GM19043 (cell line): ENCODE results near the gene RAD51C.
"Not testable (repeated sequence)": the region's sequence is repeated elsewhere in the genome, so short reads cannot be mapped to it uniquely, and the experiment has no call there.

Experiments
- ATAC-seq: cut with Tn5 transposase; IDR thresholded peaks from one replicate; pipeline ENCODE4 v1.9.1; 2021; ENCODE audit warnings: low read depth; ENCODE audit not compliant: unreplicated experiment

RAD51C gene

GRCh38 chr17:58680038-58680369 is 12.4 kb upstream of the RAD51C start:
- no peak for ATAC-seq

GRCh38 chr17:58684003-58684402 is 8.4 kb upstream of the RAD51C start:
- no peak for ATAC-seq

- not testable (repeated sequence) for ATAC-seq
These were observed 7.9 kb upstream of the RAD51C start for GRCh38 chr17:58684462-58684861.

DNA sequence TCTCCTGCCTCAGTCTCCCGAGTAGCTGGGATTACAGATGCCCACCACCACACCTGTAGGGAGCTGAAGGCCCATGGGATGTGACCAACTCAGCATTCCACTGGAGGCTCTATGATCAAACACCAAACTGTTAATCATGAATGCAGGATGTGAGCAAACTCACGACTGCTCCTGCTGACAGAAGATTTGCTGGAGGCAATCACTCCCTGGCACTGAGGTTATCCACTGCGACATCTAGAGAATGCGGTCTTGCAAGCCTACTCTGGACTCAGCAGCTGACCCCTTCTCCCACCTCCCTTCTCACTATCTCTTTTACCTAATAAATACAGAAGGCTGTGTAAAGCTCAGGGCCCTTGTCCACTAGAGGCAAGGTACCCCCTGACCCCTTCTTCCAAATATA is 5.4 kb upstream of the RAD51C start:
- no peak for ATAC-seq

GRCh38 chr17:58688521-58688920 is 3.9 kb upstream of the RAD51C start:
- ATAC-seq, result no peak

DNA sequence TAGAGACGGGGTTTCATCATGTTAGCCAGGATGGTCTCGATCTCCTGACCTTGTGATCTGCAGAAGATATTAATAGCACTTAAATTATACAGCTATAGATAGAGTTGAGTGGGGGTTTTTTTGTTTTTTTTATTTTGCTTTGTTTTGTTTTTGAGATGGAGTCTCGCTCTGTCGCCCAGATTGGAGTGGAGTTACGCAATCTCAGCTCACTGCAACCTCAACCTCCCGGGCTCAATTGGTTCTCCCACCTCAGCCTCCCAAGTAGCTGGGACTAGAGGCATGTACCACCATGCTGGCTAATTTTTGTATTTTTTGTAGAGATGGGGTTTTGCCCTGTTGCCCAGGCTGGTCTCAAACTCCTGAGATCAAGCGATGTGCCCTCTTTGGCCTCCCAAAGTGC is 2.4 kb upstream of the RAD51C start:
- not testable (repeated sequence) for ATAC-seq

GRCh38 chr17:58691701-58692238 is 632 bp upstream of the RAD51C start, which contains the start of gene TEX14:
Gene TEX14, minus strand, starts transcription at chr17:58692045. Its CDS starts 40,044 bp downstream, at chr17:58652001.
- no peak for ATAC-seq

- no peak for ATAC-seq
These were observed 806 bp downstream of the RAD51C start for GRCh38 chr17:58693208-58693607.

DNA sequence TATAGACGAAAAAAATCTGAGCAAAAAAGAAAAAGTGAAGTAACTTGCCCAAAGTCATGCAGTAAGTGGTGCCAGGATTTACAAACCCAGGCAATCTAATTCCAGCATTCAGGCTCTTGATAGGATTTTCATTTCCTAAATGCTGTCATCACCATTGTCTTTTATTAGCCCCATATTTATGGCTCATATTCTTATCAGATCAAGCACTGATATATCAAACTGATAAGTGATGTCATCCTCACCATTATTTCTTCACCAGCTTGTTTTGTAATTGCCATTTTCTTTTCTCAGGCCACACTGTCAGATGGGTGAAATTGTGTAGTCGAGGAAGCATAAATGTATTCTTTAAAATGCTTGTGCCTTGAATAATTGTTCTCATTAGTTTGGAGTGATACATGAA is 1.3 kb downstream of the RAD51C start:
- ATAC-seq, result no peak

GRCh38 chr17:58694302-58694701 is 1.9 kb downstream of the RAD51C start:
- ATAC-seq, result no peak

DNA sequence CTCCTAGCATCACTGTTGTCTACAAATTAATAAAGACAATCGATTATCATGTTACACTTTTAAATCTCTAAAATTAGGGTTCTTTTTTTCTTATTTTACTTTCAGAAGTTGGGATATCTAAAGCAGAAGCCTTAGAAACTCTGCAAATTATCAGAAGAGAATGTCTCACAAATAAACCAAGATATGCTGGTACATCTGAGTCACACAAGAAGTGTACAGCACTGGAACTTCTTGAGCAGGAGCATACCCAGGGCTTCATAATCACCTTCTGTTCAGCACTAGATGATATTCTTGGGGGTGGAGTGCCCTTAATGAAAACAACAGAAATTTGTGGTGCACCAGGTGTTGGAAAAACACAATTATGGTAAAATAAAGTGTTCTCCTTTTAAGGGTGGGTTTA is 2.4 kb downstream of the RAD51C start:
- no peak for ATAC-seq

GRCh38 chr17:58699771-58700170 is 7.4 kb downstream of the RAD51C start:
- ATAC-seq, result no peak

DNA sequence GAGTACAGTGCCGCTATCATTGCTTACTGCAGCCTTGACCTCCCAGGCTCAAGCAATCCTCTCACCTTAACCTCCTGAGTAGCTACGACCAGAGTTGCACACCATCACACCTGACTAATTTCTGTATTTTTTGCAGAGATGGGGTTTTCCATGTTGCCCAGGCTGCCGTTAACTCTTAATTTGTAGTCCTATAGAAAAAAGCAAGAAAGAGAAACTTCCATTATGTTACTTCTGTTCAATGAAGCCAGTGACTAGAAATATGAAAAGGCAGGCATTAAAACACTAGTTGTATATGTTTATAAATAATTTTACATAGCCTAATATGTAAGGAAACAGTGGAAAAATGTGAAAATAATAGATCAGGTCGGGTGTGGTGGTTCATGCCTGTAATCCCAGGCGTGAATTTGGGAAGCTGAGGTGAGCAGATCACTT is 9.7 kb downstream of the RAD51C start:
- ATAC-seq, result peak; percentile 61

DNA sequence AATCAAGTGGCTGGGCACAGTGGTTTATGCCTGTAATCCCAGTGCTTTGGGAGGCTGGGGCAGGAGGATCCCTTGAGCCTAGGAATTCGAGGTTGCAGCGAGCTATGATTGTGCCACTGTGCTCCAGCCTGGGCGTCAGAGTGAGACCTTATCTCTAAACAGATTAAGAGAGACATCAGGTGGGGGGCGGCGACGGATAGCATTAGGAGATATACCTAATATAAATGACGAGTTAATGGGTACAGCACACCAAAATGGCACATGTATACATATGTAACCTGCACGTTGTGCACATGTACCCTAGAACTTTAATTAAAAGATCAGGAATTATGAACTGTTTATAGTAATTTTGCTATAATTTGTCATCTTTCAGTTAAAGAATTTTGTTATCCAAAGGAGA is 10.3 kb downstream of the RAD51C start:
- ATAC-seq, result no peak

- no peak for ATAC-seq
These were observed 10.9 kb downstream of the RAD51C start for GRCh38 chr17:58703137-58703915.

GRCh38 chr17:58703916-58704286 is 11.5 kb downstream of the RAD51C start:
- no peak for ATAC-seq

DNA sequence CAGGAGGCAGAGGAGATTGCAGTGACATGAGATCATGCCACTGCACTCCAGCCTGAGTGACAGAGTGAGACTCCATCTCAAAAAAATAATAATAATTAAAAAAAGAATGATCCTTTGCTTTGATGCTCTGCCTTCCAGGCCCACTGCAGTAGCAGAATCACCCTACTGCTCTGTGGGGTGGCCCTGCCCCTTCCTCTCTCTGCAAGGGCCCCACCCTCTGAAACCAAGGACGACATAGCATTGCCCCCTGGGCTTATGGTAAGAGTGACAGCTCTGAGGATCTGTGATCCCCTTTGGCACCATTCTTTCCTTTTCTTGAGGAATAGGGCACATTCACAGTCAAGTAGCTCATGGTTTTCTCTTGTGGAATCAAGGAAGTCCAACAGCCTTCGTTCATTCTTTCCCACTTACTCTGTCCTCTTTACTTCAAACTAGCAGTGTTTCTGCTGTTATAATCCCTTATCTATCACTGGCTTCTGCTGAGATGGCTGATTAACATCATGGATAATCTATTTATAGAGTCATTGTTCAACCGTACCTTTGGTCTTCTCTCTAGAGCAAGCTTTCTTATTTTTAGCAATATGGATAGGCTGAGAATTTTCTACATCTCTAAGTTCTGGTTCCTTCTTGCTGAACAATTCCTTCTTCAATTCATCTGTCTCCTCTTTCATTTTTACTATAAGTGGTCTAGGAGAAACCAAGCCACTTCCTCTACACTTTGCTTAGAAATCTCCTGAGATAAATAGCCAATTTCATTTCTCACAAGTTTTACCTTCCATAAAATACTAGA is 14.1 kb downstream of the RAD51C start:
- no peak for ATAC-seq

GRCh38 chr17:58710948-58711552 is 18.6 kb downstream of the RAD51C start:
- ATAC-seq, result no peak

DNA sequence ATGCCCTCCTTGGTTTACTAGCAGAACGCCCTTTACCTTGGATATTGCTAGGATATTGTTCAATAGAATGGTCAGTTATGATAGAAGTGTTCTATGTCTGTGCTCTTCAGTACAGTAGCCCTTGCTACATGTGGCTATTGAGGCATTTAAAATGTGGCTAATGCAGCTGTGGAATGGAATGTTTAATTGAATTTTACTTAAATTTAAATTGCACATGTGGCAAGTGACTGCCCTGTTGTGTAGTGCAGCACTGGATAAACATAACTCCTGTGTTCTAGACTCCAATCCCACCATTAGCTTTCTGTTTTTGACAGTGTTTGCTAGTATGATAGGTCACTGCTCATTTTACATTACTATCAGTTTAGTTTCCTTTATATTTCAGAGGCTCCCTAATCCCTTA is 29.9 kb downstream of the RAD51C start:
- no peak for ATAC-seq

GRCh38 chr17:58722696-58723095 is 30.3 kb downstream of the RAD51C start:
- ATAC-seq, result no peak

DNA sequence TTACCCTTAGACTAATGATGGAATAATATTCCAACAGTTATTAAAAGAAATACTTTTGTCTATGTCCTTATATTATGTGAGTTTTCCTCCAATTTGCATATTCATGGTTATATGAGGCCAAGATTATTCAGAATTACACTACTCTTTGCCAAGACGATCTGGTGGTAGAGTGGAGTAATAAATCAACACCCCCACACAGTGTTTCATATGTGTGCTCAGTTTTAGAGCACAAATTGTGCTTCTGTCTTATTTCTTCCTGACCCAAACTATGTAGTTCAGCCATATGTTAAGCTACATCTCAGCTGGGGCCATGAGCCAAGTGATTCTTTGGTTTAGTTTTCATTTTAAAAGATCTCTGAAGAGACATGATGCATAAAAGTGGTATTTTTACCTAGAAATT is 36.4 kb downstream of the RAD51C start:
- no peak for ATAC-seq
